Measurements from ENCODE around the gene SLC38A10. TPM values are rescaled to one million over a fixed set of nuclear protein-coding genes. Genes with fewer than 3 reads are reported as not detected.

The SLC38A10 gene
- total RNA-seq, 1 donor from 2014 or later: 261 TPM

- Histone ChIP-seq H3K4me1 (peaks cover 0 to 13% of the 10 kb centered on the region in 2 donors), H3K27me3 (no peaks in the 10 kb centered on the region), H3K36me3 (peaks cover 27 to 48% of the 10 kb centered on the region in 2 donors), H3K4me3 (no peak overlapping the region), H3K27ac (no peak overlapping the region), H3K9me3 (no peaks in the 10 kb centered on the region)
- no peak for DNase-seq (ENCODE audit: low spot score in 2 of 2)
- intact Hi-C loops (cut with DNase I): no loop called here
- TF ChIP-seq CTCF (IDR thresholded peaks at IDR 0.05): no peak
Observed at GRCh38 chr17:81256616-81257015, 38.5 kb downstream of the SLC38A10 start.

- no peaks in the 10 kb centered on the region for H3K9me3 ChIP-seq
- peak overlapping the region in 1 of 2 donors; percentile 37 for H3K4me3 ChIP-seq
- peaks cover 38 to 47% of the 10 kb centered on the region in 2 donors for H3K36me3 ChIP-seq
- H3K4me1 ChIP-seq: peaks cover 0 to 13% of the 10 kb centered on the region in 2 donors
- H3K27ac ChIP-seq: peak overlapping the region; percentile 26 to 44
- H3K27me3 ChIP-seq: no peaks in the 10 kb centered on the region
- intact Hi-C loops (cut with DNase I): loop anchor here (1.0 to 5.0 kb wide), 3 partner anchors 37 to 229 kb away; no protein-coding TSS in a partner anchor
- peak in 1 of 2 donors; percentile 86 for DNase-seq (ENCODE audit: low spot score in 2 of 2)
- TF ChIP-seq CTCF (IDR thresholded peaks at IDR 0.05): peak; percentile 48 to 69 (median 68)
Observed at GRCh38 chr17:81254955-81255717, 40.0 kb downstream of the SLC38A10 start.

- Histone ChIP-seq H3K27me3 (no peaks in the 10 kb centered on the region), H3K36me3 (peaks cover 30 to 38% of the 10 kb centered on the region in 2 donors), H3K9me3 (no peaks in the 10 kb centered on the region), H3K4me3 (no peak overlapping the region), H3K27ac (no peak overlapping the region), H3K4me1 (peaks cover 0 to 13% of the 10 kb centered on the region in 2 donors)
- TF ChIP-seq CTCF (IDR thresholded peaks at IDR 0.05): peak; percentile 75 to 82 (median 76)
- no peak for DNase-seq (ENCODE audit: low spot score in 2 of 2)
- intact Hi-C loops (cut with DNase I): loop anchor here (1.0 to 5.0 kb wide), 3 partner anchors 39 to 348 kb away; no protein-coding TSS in a partner anchor
Observed at GRCh38 chr17:81253358-81254131, 41.6 kb downstream of the SLC38A10 start.

- Histone ChIP-seq H3K4me1 (peaks cover 0 to 13% of the 10 kb centered on the region in 2 donors), H3K27me3 (no peaks in the 10 kb centered on the region), H3K36me3 (peaks cover 29 to 33% of the 10 kb centered on the region in 2 donors), H3K27ac (no peak overlapping the region), H3K9me3 (no peaks in the 10 kb centered on the region), H3K4me3 (no peak overlapping the region)
- no peak for TF ChIP-seq CTCF (IDR thresholded peaks at IDR 0.05)
- DNase-seq (ENCODE audit: low spot score in 2 of 2): no peak
- intact Hi-C loops (cut with DNase I): loop anchor here (1.0 to 5.0 kb wide), 2 partner anchors 39 to 348 kb away; no protein-coding TSS in a partner anchor
Observed at GRCh38 chr17:81252987-81253329, 42.1 kb downstream of the SLC38A10 start.

- TF ChIP-seq CTCF (IDR thresholded peaks at IDR 0.05): no peak
- Histone ChIP-seq H3K4me3 (no peak overlapping the region), H3K36me3 (peaks cover 29 to 33% of the 10 kb centered on the region in 2 donors), H3K27me3 (no peaks in the 10 kb centered on the region), H3K4me1 (peaks cover 0 to 13% of the 10 kb centered on the region in 2 donors), H3K9me3 (no peaks in the 10 kb centered on the region), H3K27ac (no peak overlapping the region)
- intact Hi-C loops (cut with DNase I): loop anchor here (5.0 kb wide), 1 partner anchor 40 kb away; no protein-coding TSS in a partner anchor
- DNase-seq (ENCODE audit: low spot score in 2 of 2): no peak
Observed at GRCh38 chr17:81252326-81252986, 42.7 kb downstream of the SLC38A10 start.

All from ascending aorta (tissue), 2 donors.